GM18498 (cell line): Measurements from ENCODE around the gene F12.
"Not testable (repeated sequence)": the region's sequence is repeated elsewhere in the genome, so short reads cannot be mapped to it uniquely, and the experiment has no call there.

Source experiments
- ATAC-seq: cut with Tn5 transposase; IDR thresholded peaks from one replicate; pipeline ENCODE4 v1.9.1; 2021; ENCODE audit warnings: mild to moderate bottlenecking, moderate library complexity; ENCODE audit not compliant: unreplicated experiment

F12 gene

GRCh38 chr5:177389241-177390169 is 19.9 kb downstream of the F12 start:
- ATAC-seq: no peak

GRCh38 chr5:177388521-177389052 is 20.8 kb downstream of the F12 start:
- no peak for ATAC-seq

- no peak for ATAC-seq
Observed at GRCh38 chr5:177387405-177387804, 22.0 kb downstream of the F12 start.

GRCh38 chr5:177386542-177386941 is 22.8 kb downstream of the F12 start:
- ATAC-seq: no peak

- no peak for ATAC-seq
Observed at GRCh38 chr5:177385720-177386119, 23.6 kb downstream of the F12 start.

GRCh38 chr5:177384134-177384533 is 25.2 kb downstream of the F12 start, which contains the start of gene SLC34A1:
SLC34A1 (plus strand) TSS chr5:177384434; CDS start chr5:177385742, 1,308 bp downstream.
- no peak for ATAC-seq

- no peak for ATAC-seq
Observed at GRCh38 chr5:177383181-177383580, 26.2 kb downstream of the F12 start.

- ATAC-seq: no peak
Observed at GRCh38 chr5:177382423-177383029, 26.8 kb downstream of the F12 start.

GRCh38 chr5:177380805-177381126 is 28.6 kb downstream of the F12 start:
- ATAC-seq: no peak

- ATAC-seq: peak; percentile 48
Observed at GRCh38 chr5:177378884-177379883, 30.2 kb downstream of the F12 start.

- no peak for ATAC-seq
Observed at GRCh38 chr5:177377851-177378776, 31.2 kb downstream of the F12 start.

- ATAC-seq: no peak
Observed at GRCh38 chr5:177376107-177376506, 33.3 kb downstream of the F12 start.

GRCh38 chr5:177375516-177375915 is 33.8 kb downstream of the F12 start:
- not testable (repeated sequence) for ATAC-seq

- ATAC-seq: no peak
Observed at GRCh38 chr5:177374211-177374610, 35.2 kb downstream of the F12 start.

GRCh38 chr5:177373806-177374205 is 35.6 kb downstream of the F12 start:
- ATAC-seq: no peak

- ATAC-seq: no peak
Observed at GRCh38 chr5:177372910-177373309, 36.5 kb downstream of the F12 start.

- ATAC-seq: no peak
Observed at GRCh38 chr5:177372034-177372896, 37.1 kb downstream of the F12 start.

GRCh38 chr5:177371120-177372033 is 38.0 kb downstream of the F12 start:
- ATAC-seq: no peak
